ENCODE measurements around the gene IL3. TPM values are rescaled to one million over a fixed set of nuclear protein-coding genes. Genes with fewer than 3 reads are reported as not detected.

Gene IL3
- total and polyA plus RNA-seq, 9 of the 15 experiments (the other 6 are each of a cell fraction or from before 2014, with no cell fraction given): not detected

DNA sequence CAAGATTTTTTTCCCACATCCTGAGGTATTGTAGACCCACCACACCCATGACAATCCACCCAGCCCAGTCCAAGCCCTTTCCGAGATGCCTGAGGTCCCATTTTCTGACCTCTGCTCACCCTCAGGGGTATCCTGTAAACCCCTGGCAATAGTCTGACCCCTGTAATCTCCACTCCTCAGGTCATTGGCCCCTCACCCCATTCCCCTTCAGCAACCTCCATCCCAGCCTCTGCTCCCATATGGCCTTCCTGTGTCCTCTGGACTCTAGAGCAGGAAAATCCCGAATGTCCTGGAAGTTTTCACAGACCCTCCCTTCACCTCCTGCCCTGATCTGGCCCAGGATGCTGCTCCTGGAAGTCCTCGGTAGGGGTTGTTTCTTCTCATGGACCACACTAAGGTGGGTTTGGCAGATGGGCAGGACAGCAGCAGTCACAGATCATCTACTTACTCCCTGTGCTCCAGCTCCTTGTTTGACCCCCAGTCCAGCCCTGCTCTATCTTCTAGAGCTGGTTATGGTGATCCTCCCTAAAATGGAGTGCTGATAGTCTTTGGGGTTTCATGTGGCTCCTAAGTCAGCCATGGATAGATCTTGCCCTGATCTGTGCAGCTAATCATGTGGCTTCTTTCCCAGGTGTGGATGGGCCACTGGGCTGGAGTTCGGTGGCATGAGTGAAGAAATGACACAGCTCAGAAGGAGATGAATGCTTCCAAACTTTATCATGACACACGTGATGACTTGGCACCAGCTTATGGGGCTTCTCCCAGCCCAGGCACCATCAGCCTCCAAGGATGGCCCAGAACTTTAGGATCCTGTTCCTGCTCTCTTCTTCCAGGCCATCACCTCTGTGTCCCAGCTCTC is 37.0 kb upstream of the IL3 start:
- Histone ChIP-seq H3K27me3 (ENCODE audit: control insufficient read depth in 2 of 2, insufficient read depth in 2 of 2, low read length in 2 of 2) (peaks cover 8 to 45% of the 10 kb centered on the region in 2 experiments; a peak in 4 of 5 replicates), H3K36me3 (ENCODE audit: control insufficient read depth, insufficient read depth, low read length) (no peaks in the 10 kb centered on the region), H3K4me1 (replicated peaks in 1 of 2; ENCODE audit: control insufficient read depth in 2 of 2, insufficient read depth in 2 of 2, low read length in 2 of 2) (peaks cover 4 to 9% of the 10 kb centered on the region in 2 experiments; a peak in 3 of 5 replicates), H3K27ac (ENCODE audit: extremely low read depth, low read depth, low read length) (no peak overlapping the region), H3K9me1 (ENCODE audit: control insufficient read depth, insufficient read depth, low read length) (no peaks in the 10 kb centered on the region), H3K4me2 (ENCODE audit: insufficient read depth, low read length) (no peak overlapping the region), H3K9ac (ENCODE audit: insufficient read depth in 1 of 2, low read depth in 2 of 2, low read length in 2 of 2) (no peak overlapping the region), H2AFZ (ENCODE audit: low read depth, low read length) (no peak overlapping the region), H3K79me2 (ENCODE audit: control insufficient read depth, insufficient read depth, low read length) (no peaks in the 10 kb centered on the region), H3K9me3 (replicated peaks; ENCODE audit: control insufficient read depth, insufficient read depth, low read depth, low read length) (no peaks in the 10 kb centered on the region), H4K20me1 (replicated peaks; ENCODE audit: control insufficient read depth, insufficient read depth, low read length) (0 out of 2 replicates have a peak, but pooled peaks cover 4% of the 10 kb centered on the region), H3K4me3 (no peak overlapping the region)
- WGBS (ENCODE audit: insufficient coverage, low coverage, missing lambda C conversion rate): 4% methylated on average over 5 of the region's 5 CpGs
- FAIRE-seq: no peak
- in situ Hi-C loops (cut with MboI): loop anchor here (25.0 kb wide), 1 partner anchor 586 kb away; no protein-coding TSS in a partner anchor
- no peak for DNase-seq (ENCODE audit: extremely low read depth in 1 of 4, low spot score in 3 of 4)
- POLR2A ChIA-PET: no interaction called here
- no peak for ATAC-seq
- BruUV-seq (replicated peaks): no TSS peak
- CTCF ChIA-PET (ENCODE audit: low intra/inter-chr PET ratio): no interaction called here
- intact Hi-C loops (cut with micrococcal nuclease): no loop called here
- TF ChIP-seq RAD21 (CRISPR knock-in tag; conservative IDR thresholded peaks at IDR 0.05 in 1 of 2, IDR thresholded peaks at IDR 0.05 in 1 of 2): no peak
- no peak for TF ChIP-seq FUS (optimal IDR thresholded peaks at IDR 0.05; ENCODE audit: low read depth, low read length)
- no peak for TF ChIP-seq CBFA2T2 (conservative IDR thresholded peaks at IDR 0.05)
- TF ChIP-seq SMARCA4 (IDR thresholded peaks at IDR 0.05): no peak
- TF ChIP-seq, protein P1, sequence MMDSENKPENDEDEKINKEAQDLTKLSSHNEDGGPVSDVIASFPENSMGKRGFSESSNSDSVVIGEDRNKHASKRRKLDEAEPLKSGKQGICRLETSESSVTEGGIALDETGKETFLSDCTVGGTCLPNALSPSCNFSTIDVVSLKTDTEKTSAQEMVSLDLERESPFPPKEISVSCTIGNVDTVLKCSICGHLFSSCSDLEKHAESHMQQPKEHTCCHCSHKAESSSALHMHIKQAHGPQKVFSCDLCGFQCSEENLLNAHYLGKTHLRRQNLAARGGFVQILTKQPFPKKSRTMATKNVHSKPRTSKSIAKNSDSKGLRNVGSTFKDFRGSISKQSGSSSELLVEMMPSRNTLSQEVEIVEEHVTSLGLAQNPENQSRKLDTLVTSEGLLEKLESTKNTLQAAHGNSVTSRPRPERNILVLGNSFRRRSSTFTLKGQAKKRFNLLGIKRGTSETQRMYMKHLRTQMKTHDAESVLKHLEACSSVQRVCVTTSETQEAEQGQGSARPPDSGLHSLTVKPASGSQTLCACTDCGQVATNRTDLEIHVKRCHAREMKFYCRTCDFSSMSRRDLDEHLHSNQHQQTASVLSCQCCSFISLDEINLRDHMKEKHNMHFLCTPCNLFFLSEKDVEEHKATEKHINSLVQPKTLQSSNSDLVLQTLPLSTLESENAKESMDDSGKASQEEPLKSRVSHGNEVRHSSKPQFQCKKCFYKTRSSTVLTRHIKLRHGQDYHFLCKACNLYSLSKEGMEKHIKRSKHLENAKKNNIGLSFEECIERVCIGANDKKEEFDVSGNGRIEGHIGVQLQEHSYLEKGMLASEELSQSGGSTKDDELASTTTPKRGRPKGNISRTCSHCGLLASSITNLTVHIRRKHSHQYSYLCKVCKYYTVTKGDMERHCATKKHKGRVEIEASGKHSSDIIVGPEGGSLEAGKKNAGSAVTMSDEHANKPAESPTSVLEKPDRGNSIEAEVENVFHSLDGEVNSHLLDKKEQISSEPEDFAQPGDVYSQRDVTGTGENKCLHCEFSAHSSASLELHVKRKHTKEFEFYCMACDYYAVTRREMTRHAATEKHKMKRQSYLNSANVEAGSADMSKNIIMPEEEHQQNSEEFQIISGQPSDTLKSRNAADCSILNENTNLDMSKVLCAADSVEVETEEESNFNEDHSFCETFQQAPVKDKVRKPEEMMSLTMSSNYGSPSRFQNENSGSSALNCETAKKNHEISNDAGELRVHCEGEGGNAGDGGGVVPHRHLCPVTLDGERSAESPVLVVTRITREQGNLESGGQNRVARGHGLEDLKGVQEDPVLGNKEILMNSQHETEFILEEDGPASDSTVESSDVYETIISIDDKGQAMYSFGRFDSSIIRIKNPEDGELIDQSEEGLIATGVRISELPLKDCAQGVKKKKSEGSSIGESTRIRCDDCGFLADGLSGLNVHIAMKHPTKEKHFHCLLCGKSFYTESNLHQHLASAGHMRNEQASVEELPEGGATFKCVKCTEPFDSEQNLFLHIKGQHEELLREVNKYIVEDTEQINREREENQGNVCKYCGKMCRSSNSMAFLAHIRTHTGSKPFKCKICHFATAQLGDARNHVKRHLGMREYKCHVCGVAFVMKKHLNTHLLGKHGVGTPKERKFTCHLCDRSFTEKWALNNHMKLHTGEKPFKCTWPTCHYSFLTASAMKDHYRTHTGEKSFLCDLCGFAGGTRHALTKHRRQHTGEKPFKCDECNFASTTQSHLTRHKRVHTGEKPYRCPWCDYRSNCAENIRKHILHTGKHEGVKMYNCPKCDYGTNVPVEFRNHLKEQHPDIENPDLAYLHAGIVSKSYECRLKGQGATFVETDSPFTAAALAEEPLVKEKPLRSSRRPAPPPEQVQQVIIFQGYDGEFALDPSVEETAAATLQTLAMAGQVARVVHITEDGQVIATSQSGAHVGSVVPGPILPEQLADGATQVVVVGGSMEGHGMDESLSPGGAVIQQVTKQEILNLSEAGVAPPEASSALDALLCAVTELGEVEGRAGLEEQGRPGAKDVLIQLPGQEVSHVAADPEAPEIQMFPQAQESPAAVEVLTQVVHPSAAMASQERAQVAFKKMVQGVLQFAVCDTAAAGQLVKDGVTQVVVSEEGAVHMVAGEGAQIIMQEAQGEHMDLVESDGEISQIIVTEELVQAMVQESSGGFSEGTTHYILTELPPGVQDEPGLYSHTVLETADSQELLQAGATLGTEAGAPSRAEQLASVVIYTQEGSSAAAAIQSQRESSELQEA (IDR thresholded peaks at IDR 0.05; ENCODE audit: low read depth): no peak
- no peak for TF ChIP-seq SMARCE1 (IDR thresholded peaks at IDR 0.05)
- no peak for TF ChIP-seq NR4A1 (CRISPR knock-in tag; IDR thresholded peaks at IDR 0.05)
- no peak for TF ChIP-seq NR4A1 (tag; IDR thresholded peaks at IDR 0.05)
- TF ChIP-seq ZBED1 (IDR thresholded peaks at IDR 0.05): no peak
- no peak for TF ChIP-seq RBFOX2 (IDR thresholded peaks at IDR 0.05; ENCODE audit: low read depth, low read length)
- TF ChIP-seq CAMTA2 (CRISPR knock-in tag; conservative IDR thresholded peaks at IDR 0.05): no peak
- no peak for TF ChIP-seq ZC3H8 (IDR thresholded peaks at IDR 0.05)
- no peak for TF ChIP-seq ZNF695 (CRISPR knock-in tag; IDR thresholded peaks at IDR 0.05)
- TF ChIP-seq MIER1 (IDR thresholded peaks at IDR 0.05; ENCODE audit: low read depth): no peak
- TF ChIP-seq RBM17 (IDR thresholded peaks at IDR 0.05; ENCODE audit: borderline replicate concordance, low read depth, low read length): no peak
- no peak for TF ChIP-seq ZNF140 (CRISPR knock-in tag; IDR thresholded peaks at IDR 0.05)

All from K562 (cell line).